NAMALWA (cell line): ENCODE measurements around the gene GAS5.

Source experiments
- DNase-seq: peaks from one replicate; pipeline ENCODE4 v3.0.0-alpha.2; 2015; ENCODE audit warnings: low spot score

GAS5 gene

DNA sequence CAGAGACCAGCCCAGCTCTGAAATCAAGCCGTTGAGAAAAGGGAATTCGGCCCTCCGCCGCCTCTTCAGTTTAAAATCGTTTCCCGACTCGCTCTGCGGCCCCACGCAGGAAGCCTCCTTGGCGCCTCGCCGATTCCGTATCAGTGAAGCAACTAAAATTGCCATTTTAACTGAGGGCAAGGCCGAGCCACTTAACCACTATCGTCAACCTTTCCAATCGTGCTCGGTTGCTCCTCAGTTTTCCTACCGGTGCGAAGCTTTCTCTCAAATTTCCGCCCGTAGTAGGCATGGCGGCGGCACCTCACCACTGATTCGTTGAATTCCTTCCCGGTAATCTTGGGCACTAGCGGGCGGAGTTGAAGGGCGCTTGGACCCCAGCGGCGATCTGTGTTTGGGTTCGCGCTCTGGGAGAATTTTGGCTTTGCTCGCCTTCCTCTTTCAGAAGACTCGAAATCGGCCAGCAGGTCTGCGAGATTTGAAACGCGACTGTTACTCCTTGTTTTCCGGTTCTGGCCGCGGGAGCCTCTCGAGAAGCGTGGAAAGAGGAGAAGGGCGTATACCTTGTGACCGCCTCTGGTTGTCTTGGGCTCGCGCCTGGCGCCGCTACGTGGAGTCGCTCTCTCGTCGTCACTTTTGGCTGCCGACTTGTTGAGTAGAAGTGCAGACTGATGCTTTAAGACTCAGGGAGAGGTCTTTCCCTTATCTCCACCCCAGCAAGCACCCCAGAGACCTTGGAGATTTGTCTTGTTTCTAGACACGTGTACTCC lies 43.3 kb downstream of the GAS5 start, which contains the start of the genes CENPL and DARS2:
CENPL (minus strand) TSS at position 569 of the 767 bp plus-strand sequence. CDS start 13,584 bp downstream, outside the sequence.
DARS2 (plus strand) TSS at position 359 of the 767 bp plus-strand sequence. CDS start 557 bp downstream, outside the sequence.
- peak; percentile 99 for DNase-seq

DNA sequence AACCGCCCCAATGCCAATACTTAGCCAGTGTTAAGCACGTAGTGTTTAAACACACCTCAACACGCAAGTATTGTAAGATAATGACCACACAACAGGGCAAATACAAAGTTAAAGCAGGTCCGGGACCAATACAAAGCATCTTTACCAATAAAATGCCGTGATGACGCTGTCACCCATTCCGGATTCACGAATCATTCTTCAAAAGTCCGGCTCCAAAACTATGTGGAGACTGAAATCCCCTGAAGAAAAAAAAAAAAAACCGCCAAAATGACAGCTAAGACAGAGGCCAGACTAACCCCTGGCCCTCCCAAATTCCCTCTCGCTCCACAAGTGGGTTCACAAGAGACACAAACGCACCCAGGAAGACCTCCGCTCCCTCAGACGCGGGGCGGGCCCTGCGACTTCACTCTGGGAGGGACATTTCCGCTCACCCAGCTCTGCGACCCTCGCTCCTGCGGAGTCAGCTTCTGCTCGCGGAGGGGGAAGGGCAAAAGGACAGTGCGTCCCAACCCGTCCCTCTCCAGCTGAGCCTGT lies 43.9 kb downstream of the GAS5 start:
- no peak for DNase-seq

DNA sequence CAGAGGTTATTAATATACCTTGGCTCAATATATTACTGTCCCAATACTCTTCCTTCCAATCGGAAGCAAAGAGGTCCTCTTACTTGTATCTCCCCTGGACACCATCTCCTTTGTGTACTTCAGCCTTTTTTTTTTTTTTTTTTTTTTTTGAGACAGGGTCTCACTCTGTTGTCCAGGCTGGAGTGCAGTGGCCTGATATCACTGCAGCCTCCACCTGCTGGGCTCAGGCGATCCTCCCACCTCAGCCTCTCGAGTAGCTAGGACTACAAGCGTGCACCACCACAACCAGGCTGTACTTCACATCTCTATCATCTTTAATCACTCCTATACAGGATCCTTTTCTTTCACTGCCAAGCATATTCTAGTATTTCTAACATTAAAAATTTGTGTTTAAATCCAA lies 46.1 kb downstream of the GAS5 start:
- no peak for DNase-seq

DNA sequence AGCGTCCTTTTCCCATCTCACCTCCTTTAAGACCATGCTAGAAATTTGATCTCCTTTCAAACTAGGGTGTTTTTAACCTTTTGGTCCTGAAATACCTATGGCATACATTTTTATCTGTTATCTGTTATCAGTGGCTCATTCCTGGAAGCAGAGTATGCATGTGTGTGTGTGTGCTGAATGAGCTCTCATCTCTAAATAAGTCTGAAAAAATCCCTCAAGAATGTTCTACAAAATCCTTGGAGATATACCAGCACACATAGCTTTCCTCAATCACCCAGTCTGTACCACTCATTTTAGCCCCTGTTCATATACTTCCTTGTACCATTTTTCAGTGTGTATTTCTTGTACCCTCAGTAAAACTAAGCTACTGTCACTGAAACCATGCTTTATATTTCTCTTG lies 49.3 kb downstream of the GAS5 start:
- DNase-seq = no peak
